Type B pancreatic cell (in vitro differentiated cells): ENCODE measurements around the gene GALNT13. TPM values are rescaled to one million over a fixed set of nuclear protein-coding genes. Genes with fewer than 3 reads are reported as not detected.

Experiments used
- DNase-seq: peaks from one replicate; pipeline ENCODE4 v3.0.0; 2021; ENCODE audit warnings: mixed read lengths; ENCODE audit not compliant: unreplicated experiment; ENCODE audit errors: extremely low spot score
- H3K27ac Mint-ChIP-seq: 2 replicates; pipeline ENCODE4 v1.8.0; 2021; ENCODE audit warnings: mild to moderate bottlenecking, mixed read lengths
- H3K27me3 Mint-ChIP-seq: 2 replicates; pipeline ENCODE4 v1.8.0; 2021; ENCODE audit warnings: mixed read lengths
- H3K36me3 Mint-ChIP-seq: 2 replicates; pipeline ENCODE4 v1.8.0; 2021; ENCODE audit warnings: mixed read lengths
- H3K4me1 Mint-ChIP-seq: one replicate; pipeline ENCODE4 v1.8.0; 2021; ENCODE audit warnings: mixed read lengths; ENCODE audit not compliant: unreplicated experiment
- H3K4me3 Mint-ChIP-seq: 2 replicates; pipeline ENCODE4 v1.8.0; 2021; ENCODE audit warnings: mild to moderate bottlenecking, mixed read lengths
- H3K9me3 Mint-ChIP-seq: 2 replicates; pipeline ENCODE4 v1.8.0; 2021; ENCODE audit warnings: mixed read lengths
- total RNA-seq: library from RNA; stranded (reverse); gene quantifications from 2 replicates; pipeline ENCODE4 v1.2.1, GENCODE V29; 2021; ENCODE audit warnings: low replicate concordance
- TF ChIP-seq, protein P1 (sequence below): fragments of 200-600 bp; sonication (generic); conservative IDR thresholded peaks from 2 replicates; pipeline ENCODE4 v1.5.0; 2021; ENCODE audit warnings: antibody characterized with exemption, mild to moderate bottlenecking

The GALNT13 gene
- total RNA-seq, 1 donor from 2014 or later: 5.9 TPM

DNA sequence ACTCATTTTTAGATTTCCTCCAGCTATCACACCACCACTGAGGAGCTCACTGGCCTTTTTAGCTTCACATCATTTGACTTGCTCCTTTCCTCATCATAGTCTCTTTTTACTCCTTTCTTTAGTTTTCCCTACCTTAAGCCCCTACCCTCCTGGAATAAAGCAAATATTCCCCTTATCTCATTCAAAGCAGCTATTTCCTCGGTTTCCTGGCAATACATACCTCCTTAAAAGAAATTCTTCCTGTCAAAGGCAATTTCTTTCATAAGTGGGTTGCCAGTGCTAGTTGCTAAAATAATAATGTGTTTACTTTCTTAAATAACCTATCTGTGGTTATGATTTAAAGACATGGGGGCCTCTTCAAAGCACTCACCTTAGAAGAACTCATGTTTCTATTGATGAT lies 359.3 kb downstream of the GALNT13 start:
- Mint-ChIP-seq H3K27me3 (no peaks in the 10 kb centered on the region), H3K9me3 (no peaks in the 10 kb centered on the region), H3K4me3 (no peak overlapping the region), H3K4me1 (no peaks in the 10 kb centered on the region), H3K36me3 (no peaks in the 10 kb centered on the region), H3K27ac (no peak overlapping the region)
- no peak for DNase-seq
- TF ChIP-seq, protein P1, sequence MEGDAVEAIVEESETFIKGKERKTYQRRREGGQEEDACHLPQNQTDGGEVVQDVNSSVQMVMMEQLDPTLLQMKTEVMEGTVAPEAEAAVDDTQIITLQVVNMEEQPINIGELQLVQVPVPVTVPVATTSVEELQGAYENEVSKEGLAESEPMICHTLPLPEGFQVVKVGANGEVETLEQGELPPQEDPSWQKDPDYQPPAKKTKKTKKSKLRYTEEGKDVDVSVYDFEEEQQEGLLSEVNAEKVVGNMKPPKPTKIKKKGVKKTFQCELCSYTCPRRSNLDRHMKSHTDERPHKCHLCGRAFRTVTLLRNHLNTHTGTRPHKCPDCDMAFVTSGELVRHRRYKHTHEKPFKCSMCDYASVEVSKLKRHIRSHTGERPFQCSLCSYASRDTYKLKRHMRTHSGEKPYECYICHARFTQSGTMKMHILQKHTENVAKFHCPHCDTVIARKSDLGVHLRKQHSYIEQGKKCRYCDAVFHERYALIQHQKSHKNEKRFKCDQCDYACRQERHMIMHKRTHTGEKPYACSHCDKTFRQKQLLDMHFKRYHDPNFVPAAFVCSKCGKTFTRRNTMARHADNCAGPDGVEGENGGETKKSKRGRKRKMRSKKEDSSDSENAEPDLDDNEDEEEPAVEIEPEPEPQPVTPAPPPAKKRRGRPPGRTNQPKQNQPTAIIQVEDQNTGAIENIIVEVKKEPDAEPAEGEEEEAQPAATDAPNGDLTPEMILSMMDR: no peak

DNA sequence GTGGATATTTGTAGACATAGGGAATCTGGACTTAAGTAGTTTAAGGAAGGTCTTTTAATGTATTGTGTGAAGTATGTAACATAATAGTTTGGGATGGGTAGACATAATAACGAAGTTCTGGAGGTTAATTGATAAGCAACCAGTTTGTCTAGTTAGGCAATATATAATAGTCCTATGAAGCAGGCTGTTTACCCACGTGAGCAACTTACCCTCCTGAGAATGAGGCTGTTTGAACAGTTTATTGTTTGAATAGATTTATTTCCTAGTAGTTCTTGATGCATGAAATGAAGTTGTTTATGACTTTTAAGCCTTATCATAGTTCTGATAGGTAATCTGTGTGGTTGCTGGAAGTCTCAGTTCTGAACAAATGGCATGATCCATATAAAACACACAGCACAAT lies 361.5 kb downstream of the GALNT13 start:
- TF ChIP-seq, protein P1: no peak
- Mint-ChIP-seq H3K36me3 (no peaks in the 10 kb centered on the region), H3K9me3 (no peaks in the 10 kb centered on the region), H3K4me1 (no peaks in the 10 kb centered on the region), H3K4me3 (no peak overlapping the region), H3K27ac (no peak overlapping the region), H3K27me3 (no peaks in the 10 kb centered on the region)
- no peak for DNase-seq

DNA sequence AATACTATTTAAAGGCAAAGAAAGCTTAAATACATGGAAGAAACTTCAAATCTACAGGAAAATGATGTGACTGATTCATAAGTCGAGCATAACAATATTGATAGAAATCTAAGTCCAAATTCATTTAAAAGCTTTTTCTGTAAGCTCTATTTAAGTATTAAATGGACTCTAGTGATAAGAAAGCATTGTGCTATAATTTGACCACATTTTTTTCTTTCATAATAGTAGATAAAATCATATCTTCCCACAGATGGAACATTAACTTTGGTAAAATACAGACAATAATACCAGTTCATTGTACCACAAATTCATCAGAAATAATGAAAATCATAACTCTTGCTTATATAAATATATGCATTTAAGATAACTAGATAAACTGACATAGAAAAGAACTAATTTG lies 366.5 kb downstream of the GALNT13 start:
- no peak for DNase-seq
- Mint-ChIP-seq H3K36me3 (no peaks in the 10 kb centered on the region), H3K9me3 (no peaks in the 10 kb centered on the region), H3K27me3 (no peaks in the 10 kb centered on the region), H3K4me3 (no peak overlapping the region), H3K27ac (no peak overlapping the region), H3K4me1 (no peaks in the 10 kb centered on the region)
- TF ChIP-seq, protein P1: no peak

DNA sequence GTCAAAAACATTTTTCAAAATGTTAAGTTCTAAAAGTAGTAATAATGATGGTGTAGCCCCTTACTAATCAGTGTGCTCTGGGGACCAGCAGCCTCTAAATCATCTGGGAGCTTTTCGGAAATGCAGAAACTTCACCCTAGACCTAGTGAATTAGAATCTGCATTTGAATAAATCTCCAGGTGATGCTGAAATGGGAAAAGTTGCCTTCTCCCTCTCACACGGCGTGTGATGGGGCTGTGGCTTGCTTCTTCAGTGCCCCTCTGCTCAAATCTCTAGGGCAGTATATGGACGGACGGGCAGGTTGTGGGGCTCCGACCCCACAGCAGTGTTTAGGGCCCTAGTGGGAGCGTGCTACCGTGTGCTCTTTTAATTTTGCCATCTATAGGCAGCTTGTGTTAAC lies 368.6 kb downstream of the GALNT13 start:
- Mint-ChIP-seq H3K4me1 (no peaks in the 10 kb centered on the region), H3K9me3 (no peaks in the 10 kb centered on the region), H3K27ac (no peak overlapping the region), H3K36me3 (no peaks in the 10 kb centered on the region), H3K27me3 (no peaks in the 10 kb centered on the region), H3K4me3 (no peak overlapping the region)
- TF ChIP-seq, protein P1: no peak
- DNase-seq: no peak

DNA sequence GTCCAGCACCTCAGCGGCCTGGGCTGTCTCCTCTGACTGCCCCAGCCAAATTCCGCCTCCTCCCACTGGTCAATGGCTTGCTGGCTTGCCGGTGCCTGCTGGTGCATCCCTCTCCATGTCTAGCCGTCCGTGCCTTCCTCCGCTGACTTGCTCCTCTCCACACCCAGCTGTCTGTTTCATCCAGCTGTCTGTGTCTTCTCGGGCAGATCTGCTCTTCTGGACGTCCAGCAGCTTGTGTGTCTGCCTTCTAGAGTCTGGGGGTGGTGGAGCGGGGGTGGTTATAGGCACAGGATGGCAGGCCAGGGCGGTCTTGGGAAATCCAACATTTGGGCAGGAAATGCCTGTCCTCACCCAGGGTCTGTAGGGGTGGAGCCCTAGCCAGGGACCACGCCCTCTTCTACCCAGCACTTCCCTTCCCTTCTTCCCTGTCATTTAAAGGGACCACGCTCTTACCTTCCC lies 369.2 kb downstream of the GALNT13 start:
- H3K4me3 Mint-ChIP-seq: no peak overlapping the region
- H3K9me3 Mint-ChIP-seq: no peaks in the 10 kb centered on the region
- no peaks in the 10 kb centered on the region for H3K36me3 Mint-ChIP-seq
- no peak for DNase-seq
- no peak overlapping the region for H3K27ac Mint-ChIP-seq
- no peaks in the 10 kb centered on the region for H3K27me3 Mint-ChIP-seq
- TF ChIP-seq, protein P1: no peak
- no peaks in the 10 kb centered on the region for H3K4me1 Mint-ChIP-seq

DNA sequence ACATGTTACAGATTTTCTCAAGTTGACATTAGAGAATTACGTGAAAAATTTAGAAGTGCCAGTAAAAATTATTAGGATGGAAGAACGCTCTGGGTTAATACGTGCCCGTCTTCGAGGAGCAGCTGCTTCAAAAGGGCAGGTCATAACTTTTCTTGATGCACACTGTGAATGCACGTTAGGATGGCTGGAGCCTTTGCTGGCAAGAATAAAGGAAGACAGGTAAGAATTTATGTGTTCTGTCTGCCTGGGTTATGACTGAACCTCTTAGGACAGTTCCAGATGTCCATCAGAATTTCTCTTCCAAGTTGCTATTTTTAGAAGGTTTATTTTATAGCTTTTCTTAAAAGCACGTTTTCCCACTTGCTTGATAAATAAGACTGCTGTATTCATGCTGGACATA lies 371.0 kb downstream of the GALNT13 start:
- H3K4me3 Mint-ChIP-seq: no peak overlapping the region
- H3K27me3 Mint-ChIP-seq: no peaks in the 10 kb centered on the region
- DNase-seq: no peak
- H3K4me1 Mint-ChIP-seq: no peaks in the 10 kb centered on the region
- H3K27ac Mint-ChIP-seq: no peak overlapping the region
- no peaks in the 10 kb centered on the region for H3K9me3 Mint-ChIP-seq
- no peaks in the 10 kb centered on the region for H3K36me3 Mint-ChIP-seq
- TF ChIP-seq, protein P1: no peak
